22Rv1 (cell line): ENCODE data around the gene ZEB2.

Experiments used
- H3K27ac ChIP-seq: fragments of 450-650 bp; 2 replicates; pipeline ENCODE4 v1.5.1; 2017
- ZFX ChIP-seq: fragments of 450-650 bp; IDR thresholded peaks from 2 replicates; pipeline ENCODE4 v1.6.1; 2017; ENCODE audit warnings: antibody characterized with exemption, borderline replicate concordance
- TF ChIP-seq, protein P1 (sequence below): fragments of 450-650 bp; IDR thresholded peaks from 2 replicates; pipeline ENCODE4 v1.5.1; 2017; ENCODE audit warnings: mild to moderate bottlenecking

Gene ZEB2

DNA sequence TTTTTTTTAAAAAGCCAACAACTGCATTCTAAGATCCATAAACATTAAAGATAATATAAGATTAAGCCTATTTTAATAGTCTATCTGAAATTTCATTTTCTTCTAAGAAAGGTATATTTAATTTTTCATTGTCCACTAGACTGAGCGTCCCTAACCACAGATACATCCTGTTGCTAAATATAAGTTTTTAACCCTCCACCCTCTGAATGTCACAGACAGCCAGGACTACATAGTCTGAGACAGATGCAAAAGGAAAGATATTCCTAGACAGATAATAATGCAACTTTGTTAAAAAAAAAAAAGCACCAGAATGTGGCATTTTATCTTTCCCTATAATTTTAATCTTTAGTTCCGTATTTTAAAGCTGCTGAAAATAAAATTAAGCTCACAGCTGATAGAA is 114.6 kb downstream of the ZEB2 start:
- H3K27ac ChIP-seq: no peak overlapping the region
- TF ChIP-seq, protein P1, sequence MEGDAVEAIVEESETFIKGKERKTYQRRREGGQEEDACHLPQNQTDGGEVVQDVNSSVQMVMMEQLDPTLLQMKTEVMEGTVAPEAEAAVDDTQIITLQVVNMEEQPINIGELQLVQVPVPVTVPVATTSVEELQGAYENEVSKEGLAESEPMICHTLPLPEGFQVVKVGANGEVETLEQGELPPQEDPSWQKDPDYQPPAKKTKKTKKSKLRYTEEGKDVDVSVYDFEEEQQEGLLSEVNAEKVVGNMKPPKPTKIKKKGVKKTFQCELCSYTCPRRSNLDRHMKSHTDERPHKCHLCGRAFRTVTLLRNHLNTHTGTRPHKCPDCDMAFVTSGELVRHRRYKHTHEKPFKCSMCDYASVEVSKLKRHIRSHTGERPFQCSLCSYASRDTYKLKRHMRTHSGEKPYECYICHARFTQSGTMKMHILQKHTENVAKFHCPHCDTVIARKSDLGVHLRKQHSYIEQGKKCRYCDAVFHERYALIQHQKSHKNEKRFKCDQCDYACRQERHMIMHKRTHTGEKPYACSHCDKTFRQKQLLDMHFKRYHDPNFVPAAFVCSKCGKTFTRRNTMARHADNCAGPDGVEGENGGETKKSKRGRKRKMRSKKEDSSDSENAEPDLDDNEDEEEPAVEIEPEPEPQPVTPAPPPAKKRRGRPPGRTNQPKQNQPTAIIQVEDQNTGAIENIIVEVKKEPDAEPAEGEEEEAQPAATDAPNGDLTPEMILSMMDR: no peak
- no peak for TF ChIP-seq ZFX

DNA sequence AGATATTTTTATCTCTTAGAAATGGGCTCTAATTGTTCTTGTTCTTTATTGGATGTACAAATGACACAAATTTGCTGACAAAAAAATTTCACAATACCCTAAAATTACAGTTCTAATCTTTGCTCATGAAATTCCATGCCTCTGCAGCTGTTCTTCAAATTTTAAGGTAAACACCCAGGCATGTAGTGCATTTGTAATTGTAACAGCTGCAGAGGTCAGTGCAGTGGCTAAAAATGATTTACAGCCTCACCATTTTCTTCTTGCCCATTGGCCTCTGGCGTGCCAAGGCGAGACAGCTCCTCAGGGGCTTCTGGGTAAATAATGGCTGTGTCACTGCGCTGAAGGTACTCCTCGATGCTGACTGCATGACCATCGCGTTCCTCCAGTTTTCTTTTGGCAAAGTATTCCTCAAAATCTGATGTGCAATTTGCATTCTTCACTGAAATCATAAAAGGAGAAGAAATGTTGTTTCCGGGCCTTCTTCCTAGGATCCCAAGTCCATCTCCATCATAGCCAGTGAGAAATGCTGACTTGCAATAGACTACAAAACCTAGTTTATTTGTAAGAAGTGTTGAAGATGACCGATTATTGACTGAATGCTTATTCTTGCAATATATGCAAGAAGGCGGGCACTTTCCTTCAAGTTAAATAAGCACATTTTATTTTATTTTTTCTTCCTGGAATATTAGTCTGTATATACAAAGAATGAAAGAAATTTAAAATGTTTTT is 115.2 kb downstream of the ZEB2 start:
- TF ChIP-seq ZFX: no peak
- TF ChIP-seq, protein P1: no peak
- H3K27ac ChIP-seq: no peak overlapping the region

DNA sequence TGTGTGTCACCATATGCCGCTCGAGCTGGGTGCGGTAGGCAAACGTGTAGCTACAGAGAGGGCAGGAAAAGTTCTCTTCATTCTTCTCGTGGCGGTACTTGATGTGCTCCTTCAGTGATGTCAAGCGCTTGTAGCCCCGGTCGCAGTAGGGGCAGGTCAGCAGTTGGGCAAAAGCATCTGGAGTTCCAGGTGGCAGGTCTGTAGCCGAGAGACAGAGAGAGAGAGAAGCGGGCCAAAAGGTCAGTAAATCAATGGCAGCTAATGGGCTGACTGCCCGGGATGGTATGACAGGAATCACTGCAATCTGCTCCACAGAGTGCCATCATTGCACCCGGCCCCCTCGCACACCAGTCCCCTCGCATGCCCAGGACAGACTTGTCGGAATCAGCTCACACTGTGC is 116.0 kb downstream of the ZEB2 start:
- no peak overlapping the region for H3K27ac ChIP-seq
- no peak for TF ChIP-seq ZFX
- TF ChIP-seq, protein P1: no peak

DNA sequence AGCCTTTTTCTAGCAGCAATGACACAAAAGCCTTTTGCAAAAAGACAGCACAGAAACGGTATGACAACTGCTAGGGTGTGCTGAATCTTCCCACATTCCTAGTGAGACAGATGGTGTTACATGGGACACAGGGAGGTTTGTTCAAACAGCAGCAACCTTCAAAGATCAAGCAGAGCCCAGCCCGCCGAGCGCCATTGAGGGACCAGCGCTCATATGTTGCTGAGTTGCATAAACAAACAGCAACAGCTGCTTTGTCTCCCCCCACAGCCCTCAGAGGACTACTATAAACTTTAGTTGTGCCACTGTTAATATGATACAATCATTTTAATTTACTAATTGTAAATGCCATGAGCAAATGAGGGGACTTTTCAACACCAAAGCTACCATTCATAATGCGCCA is 117.7 kb downstream of the ZEB2 start:
- H3K27ac ChIP-seq: no peak overlapping the region
- TF ChIP-seq ZFX: no peak
- TF ChIP-seq, protein P1: no peak

DNA sequence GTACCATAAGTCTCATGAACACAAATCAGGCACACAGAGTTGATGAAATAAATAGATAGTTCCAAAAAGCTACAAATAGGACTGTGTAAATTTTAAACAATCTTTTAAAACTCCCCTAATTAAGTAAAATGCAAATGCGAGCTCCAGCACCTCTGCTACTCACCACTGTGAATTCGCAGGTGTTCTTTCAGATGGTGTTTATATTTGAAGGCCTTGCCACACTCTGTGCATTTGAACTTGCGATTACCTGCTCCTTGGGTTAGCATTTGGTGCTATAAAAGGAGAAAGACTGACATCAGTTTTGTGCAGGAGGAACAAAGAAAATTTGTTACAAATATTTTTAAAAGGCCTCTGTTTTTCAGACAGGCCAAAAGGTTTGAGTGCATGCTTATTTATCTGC is 118.9 kb downstream of the ZEB2 start:
- TF ChIP-seq, protein P1: no peak
- no peak for TF ChIP-seq ZFX
- no peak overlapping the region for H3K27ac ChIP-seq

DNA sequence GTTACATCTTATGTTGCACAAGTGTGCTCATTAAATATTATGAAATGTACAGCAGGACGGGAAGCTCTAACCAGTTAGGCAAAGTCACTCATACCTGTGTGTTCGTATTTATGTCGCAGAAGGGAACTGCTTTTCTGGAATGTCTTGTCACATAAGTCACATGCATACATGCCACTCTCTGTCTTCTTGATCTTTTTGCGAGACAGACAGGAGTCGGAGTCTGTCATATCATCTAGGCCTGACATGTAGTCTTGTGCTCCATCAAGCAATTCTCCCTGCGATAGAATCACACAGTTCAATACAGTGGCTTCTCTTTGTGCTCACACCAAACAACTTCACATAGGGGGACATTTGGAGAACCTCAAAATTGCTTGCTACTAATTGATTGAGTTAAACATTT is 123.6 kb downstream of the ZEB2 start:
- no peak overlapping the region for H3K27ac ChIP-seq
- TF ChIP-seq, protein P1: no peak

DNA sequence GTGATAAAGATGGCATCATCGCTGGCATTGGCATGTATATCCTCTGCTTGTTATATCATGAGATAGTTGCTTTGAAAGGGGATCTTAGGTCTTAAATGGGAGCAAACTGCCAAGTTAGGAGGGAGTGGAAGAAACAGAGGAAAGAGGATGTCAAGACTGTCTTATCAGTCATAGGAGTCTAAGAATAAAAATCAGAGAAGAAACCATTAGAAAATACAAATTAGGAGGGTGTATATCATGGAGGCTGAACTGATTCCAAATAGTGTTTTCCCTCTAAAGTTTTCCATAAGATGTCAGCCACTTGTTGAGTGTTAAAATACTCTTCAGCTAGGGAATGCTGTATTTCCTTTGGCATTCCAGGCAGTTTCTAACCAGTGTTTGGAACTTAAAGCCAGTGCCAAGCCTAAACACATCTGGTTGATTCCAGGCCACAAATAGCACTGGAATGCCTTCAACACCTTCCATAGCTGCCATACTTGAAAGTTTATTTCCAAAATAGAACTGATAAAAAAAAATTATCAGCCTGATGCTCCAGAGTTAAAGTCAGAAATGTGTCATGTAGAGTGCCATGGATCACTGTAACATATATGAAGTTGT is 129.4 kb downstream of the ZEB2 start:
- no peak for TF ChIP-seq ZFX
- TF ChIP-seq, protein P1: no peak
- no peak overlapping the region for H3K27ac ChIP-seq
